Liver (tissue), 9 donors: ENCODE results near the gene STX1A. TPM values are rescaled to one million over a fixed set of nuclear protein-coding genes. Genes with fewer than 3 reads are reported as not detected.

ENCODE experiments used
- DNase-seq: peaks from one replicate; pipeline ENCODE4 v3.0.0-alpha.2; 2017; ENCODE audit warnings: low spot score
- H3K27ac ChIP-seq, 2 donors: one replicate each; pipeline ENCODE4 v1.7.0; 2013; ENCODE audit warnings: inconsistent platforms in 2 of 2, low read length in 2 of 2, control low read depth in 1 of 2, low read depth in 1 of 2, mild to moderate bottlenecking in 1 of 2
- H3K27me3 ChIP-seq, 4 donors: one replicate each; pipeline versions ENCODE4 v1.6.1 to v1.7.0; 2013; ENCODE audit warnings: low read length in 3 of 4, inconsistent platforms in 1 of 4, mild to moderate bottlenecking in 1 of 4, moderate library complexity in 1 of 4; ENCODE audit not compliant: control insufficient read depth in 4 of 4, insufficient read depth in 4 of 4
- H3K36me3 ChIP-seq, 4 donors: one replicate each; pipeline versions ENCODE4 v1.6.1 to v1.7.0; 2013; ENCODE audit warnings: low read length in 3 of 4, mild to moderate bottlenecking in 3 of 4, low read depth in 1 of 4, moderate library complexity in 1 of 4; ENCODE audit not compliant: control insufficient read depth in 4 of 4, insufficient read depth in 3 of 4
- H3K4me1 ChIP-seq, 4 donors: one replicate each; pipeline versions ENCODE4 v1.6.1 to v1.7.0; 2013; ENCODE audit warnings: low read length in 3 of 4, mild to moderate bottlenecking in 3 of 4, moderate library complexity in 1 of 4; ENCODE audit not compliant: control insufficient read depth in 4 of 4, insufficient read depth in 4 of 4
- H3K4me3 ChIP-seq, 3 donors: one replicate each; pipeline versions ENCODE4 v1.6.1 to v1.7.0; 2013; ENCODE audit warnings: low read length in 3 of 3, control low read depth in 1 of 3, low read depth in 1 of 3, mild to moderate bottlenecking in 1 of 3
- H3K9ac ChIP-seq, 2 donors: one replicate each; pipeline ENCODE4 v1.7.0; 2013; ENCODE audit warnings: low read length in 2 of 2, mild to moderate bottlenecking in 2 of 2, moderate library complexity in 2 of 2, control low read depth in 1 of 2, low read depth in 1 of 2
- H3K9me3 ChIP-seq, 4 donors: one replicate each; pipeline versions ENCODE4 v1.6.1 to v1.7.0; 2013; ENCODE audit warnings: low read length in 3 of 4; ENCODE audit not compliant: control insufficient read depth in 4 of 4
- EGR1 ChIP-seq, 2 donors: IDR thresholded peaks; 2 replicates each; pipeline ENCODE4 v1.6.1; 2016 to 2018; ENCODE audit warnings: antibody characterized with exemption in 2 of 2, low read depth in 2 of 2
- HNF4A ChIP-seq, 2 donors: conservative IDR thresholded peaks; 2 replicates each; pipeline ENCODE4 v1.6.1; 2016; ENCODE audit warnings: antibody characterized with exemption in 2 of 2, mild to moderate bottlenecking in 2 of 2
- HNF4G ChIP-seq: IDR thresholded peaks from 2 replicates; pipeline ENCODE4 v1.6.1; 2016; ENCODE audit warnings: antibody characterized with exemption
- RAD21 ChIP-seq, 2 donors: IDR thresholded peaks; 2 replicates each; pipeline ENCODE4 v1.6.1; 2016; ENCODE audit warnings: antibody characterized with exemption in 2 of 2, mild to moderate bottlenecking in 2 of 2
- SP1 ChIP-seq: IDR thresholded peaks from 2 replicates; pipeline ENCODE4 v1.6.1; 2018; ENCODE audit warnings: antibody characterized with exemption, mild to moderate bottlenecking
- TAF1 ChIP-seq: conservative IDR thresholded peaks from 2 replicates; pipeline ENCODE4 v1.6.1; 2016; ENCODE audit warnings: antibody characterized with exemption, mild to moderate bottlenecking
- WGBS: extraction: QIAGEN DNeasy Blood & Tissue Kit; methylation state at CpG from one replicate; pipeline ENCODE4 v1.1.7; 2013; 5-methylcytosine and 5-hydroxymethylcytosine counted together
- polyA plus RNA-seq, 2 donors: library from polyadenylated mRNA; stranded (reverse) in 1 of 2; unstranded in 1 of 2; fragments of 200-250 nt in 1 of 2; fragments of >200 nt in 1 of 2; fragmentation: Nextera tagmentation in 1 of 2; extraction: Ambion mirVana in 1 of 2; gene quantifications; one replicate each; pipeline versions ENCODE4 v1.2.1 to v1.2.3, GENCODE V29; 2013 to 2015
- total RNA-seq, 2 donors: library from RNA; depleted of rRNA; stranded (reverse); fragments of >200 nt; gene quantifications; one replicate each; pipeline ENCODE4 v1.2.3, GENCODE V29; 2014
- TF ChIP-seq, protein P1 (sequence below): IDR thresholded peaks from 2 replicates; pipeline ENCODE4 v1.6.1; 2016; ENCODE audit warnings: antibody characterized with exemption, mild to moderate bottlenecking
- TF ChIP-seq, protein P2 (sequence below): fragments of 150-350 bp; IDR thresholded peaks from 2 replicates; pipeline ENCODE4 v1.5.1; 2017; ENCODE audit warnings: improper control_type of control experiment, low read depth, low read length; ENCODE audit not compliant: missing input control
- TF ChIP-seq, protein P3 (sequence below): IDR thresholded peaks from 2 replicates; pipeline ENCODE4 v1.6.1; 2016; ENCODE audit warnings: antibody characterized with exemption
- donor health status: healthy.
- donor health status: healthy.
- donor health status: healthy.
- donor health status: healthy.
- donor health status: healthy.

Gene STX1A
- total and polyA plus RNA-seq, 4 donors: 0.49 to 1.9 (median 1.1) TPM

DNA sequence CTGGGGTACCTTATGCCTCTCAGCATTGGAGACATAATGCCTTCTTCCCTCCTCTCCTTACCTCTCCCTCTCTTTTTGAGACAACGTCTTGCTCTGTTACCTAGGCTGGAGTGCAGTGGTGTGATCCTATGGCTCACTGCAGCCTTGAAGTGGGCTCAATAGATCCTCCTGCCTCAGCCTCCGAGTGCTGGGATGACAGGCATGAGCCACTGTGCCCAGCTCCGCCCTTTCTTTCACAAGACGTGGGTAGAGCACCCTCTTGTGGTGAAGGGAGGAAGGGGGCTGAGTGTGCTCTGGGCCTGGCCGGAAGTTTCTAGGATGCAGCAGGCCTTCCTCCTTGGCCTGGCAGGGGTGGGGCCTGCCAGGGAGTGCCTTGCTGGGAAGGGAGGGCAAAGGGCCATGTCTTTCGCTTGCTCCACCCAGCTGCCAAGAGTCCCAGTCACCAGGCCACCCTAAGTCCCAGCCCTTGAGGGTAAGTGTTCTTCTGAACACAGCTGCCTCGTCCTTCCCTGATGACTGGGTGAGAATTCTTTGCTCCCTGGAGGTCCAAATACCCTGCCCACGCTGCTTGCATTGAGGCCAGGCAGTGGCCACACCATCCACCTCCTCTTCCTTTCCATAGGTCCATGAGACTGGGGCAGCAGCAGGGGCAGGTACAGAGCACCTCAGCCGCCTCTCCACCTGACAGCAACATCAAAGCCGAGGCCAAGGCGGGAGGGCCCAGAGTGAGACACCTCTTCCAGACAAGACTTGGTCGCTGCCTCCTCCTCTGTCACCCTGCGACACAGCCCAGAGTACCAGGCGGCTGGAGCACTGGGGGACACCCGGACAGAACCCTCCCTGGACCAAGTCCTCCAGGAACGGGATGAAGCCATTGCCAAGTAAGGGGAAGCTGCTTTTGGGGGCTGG is 15.4 kb upstream of the STX1A start:
- 65% methylated on average over 16 of the region's 16 CpGs for WGBS
- H3K27me3 ChIP-seq: no peaks in the 10 kb centered on the region

DNA sequence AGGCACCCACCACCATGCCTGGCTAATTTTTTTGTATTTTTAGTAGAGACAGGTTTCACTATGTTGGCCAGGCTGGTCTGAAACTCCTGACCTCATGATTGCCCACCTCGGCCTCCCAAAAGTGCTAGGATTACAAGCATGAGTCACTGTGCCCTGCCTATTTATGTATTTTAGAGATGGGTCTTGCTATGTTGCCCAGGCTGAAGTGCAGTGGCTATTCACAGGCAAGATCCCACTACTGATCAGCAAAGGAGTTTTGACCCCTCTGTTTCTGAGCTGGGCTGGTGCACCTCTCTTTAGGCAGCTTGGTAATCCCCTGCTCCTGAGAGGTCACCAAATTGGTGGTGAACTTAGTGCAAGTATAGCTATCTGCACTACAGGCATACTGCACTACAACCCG is 12.9 kb upstream of the STX1A start:
- Histone ChIP-seq H3K9me3 (no peaks in the 10 kb centered on the region), H3K27ac (no peak overlapping the region), H3K36me3 (peaks cover 0 to 15% (median under 1%) of the 10 kb centered on the region in 4 donors), H3K9ac (no peak overlapping the region), H3K27me3 (no peaks in the 10 kb centered on the region), H3K4me3 (no peak overlapping the region), H3K4me1 (peaks cover 0 to under 1% (median 0%) of the 10 kb centered on the region in 4 donors)
- WGBS: 64% methylated on average over 2 of the region's 2 CpGs
- TF ChIP-seq TAF1 (no peak), HNF4A (conservative IDR thresholded peaks at IDR 0.05) (no peak), HNF4G (no peak), EGR1 (IDR thresholded peaks at IDR 0.05; ENCODE audit: low read depth in 2 of 2) (no peak)
- TF ChIP-seq, protein P1, sequence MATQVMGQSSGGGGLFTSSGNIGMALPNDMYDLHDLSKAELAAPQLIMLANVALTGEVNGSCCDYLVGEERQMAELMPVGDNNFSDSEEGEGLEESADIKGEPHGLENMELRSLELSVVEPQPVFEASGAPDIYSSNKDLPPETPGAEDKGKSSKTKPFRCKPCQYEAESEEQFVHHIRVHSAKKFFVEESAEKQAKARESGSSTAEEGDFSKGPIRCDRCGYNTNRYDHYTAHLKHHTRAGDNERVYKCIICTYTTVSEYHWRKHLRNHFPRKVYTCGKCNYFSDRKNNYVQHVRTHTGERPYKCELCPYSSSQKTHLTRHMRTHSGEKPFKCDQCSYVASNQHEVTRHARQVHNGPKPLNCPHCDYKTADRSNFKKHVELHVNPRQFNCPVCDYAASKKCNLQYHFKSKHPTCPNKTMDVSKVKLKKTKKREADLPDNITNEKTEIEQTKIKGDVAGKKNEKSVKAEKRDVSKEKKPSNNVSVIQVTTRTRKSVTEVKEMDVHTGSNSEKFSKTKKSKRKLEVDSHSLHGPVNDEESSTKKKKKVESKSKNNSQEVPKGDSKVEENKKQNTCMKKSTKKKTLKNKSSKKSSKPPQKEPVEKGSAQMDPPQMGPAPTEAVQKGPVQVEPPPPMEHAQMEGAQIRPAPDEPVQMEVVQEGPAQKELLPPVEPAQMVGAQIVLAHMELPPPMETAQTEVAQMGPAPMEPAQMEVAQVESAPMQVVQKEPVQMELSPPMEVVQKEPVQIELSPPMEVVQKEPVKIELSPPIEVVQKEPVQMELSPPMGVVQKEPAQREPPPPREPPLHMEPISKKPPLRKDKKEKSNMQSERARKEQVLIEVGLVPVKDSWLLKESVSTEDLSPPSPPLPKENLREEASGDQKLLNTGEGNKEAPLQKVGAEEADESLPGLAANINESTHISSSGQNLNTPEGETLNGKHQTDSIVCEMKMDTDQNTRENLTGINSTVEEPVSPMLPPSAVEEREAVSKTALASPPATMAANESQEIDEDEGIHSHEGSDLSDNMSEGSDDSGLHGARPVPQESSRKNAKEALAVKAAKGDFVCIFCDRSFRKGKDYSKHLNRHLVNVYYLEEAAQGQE: no peak
- TF ChIP-seq, protein P2, sequence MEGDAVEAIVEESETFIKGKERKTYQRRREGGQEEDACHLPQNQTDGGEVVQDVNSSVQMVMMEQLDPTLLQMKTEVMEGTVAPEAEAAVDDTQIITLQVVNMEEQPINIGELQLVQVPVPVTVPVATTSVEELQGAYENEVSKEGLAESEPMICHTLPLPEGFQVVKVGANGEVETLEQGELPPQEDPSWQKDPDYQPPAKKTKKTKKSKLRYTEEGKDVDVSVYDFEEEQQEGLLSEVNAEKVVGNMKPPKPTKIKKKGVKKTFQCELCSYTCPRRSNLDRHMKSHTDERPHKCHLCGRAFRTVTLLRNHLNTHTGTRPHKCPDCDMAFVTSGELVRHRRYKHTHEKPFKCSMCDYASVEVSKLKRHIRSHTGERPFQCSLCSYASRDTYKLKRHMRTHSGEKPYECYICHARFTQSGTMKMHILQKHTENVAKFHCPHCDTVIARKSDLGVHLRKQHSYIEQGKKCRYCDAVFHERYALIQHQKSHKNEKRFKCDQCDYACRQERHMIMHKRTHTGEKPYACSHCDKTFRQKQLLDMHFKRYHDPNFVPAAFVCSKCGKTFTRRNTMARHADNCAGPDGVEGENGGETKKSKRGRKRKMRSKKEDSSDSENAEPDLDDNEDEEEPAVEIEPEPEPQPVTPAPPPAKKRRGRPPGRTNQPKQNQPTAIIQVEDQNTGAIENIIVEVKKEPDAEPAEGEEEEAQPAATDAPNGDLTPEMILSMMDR: no peak
- TF ChIP-seq, protein P3, sequence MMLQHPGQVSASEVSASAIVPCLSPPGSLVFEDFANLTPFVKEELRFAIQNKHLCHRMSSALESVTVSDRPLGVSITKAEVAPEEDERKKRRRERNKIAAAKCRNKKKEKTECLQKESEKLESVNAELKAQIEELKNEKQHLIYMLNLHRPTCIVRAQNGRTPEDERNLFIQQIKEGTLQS: no peak
- no peak for DNase-seq

More for the DNA sequence above, 15.4 kb upstream of the STX1A start:
- H3K9ac ChIP-seq: no peak overlapping the region
- peaks cover 0 to 15% (median under 1%) of the 10 kb centered on the region in 4 donors for H3K36me3 ChIP-seq
- H3K27ac ChIP-seq: no peak overlapping the region
- peaks cover 0 to 14% (median 6%) of the 10 kb centered on the region in 4 donors for H3K4me1 ChIP-seq
- H3K4me3 ChIP-seq: no peak overlapping the region
- TF ChIP-seq EGR1 (IDR thresholded peaks at IDR 0.05; ENCODE audit: low read depth in 2 of 2) (no peak), HNF4A (conservative IDR thresholded peaks at IDR 0.05) (peak in 1 of 2 donors; percentile 7), SP1 (peak; percentile 26), RAD21 (IDR thresholded peaks at IDR 0.05) (peak; percentile 81 to 95)
- TF ChIP-seq, protein P2: peak; percentile 79
- H3K9me3 ChIP-seq: no peaks in the 10 kb centered on the region
- DNase-seq: peak; percentile 79
